ENCODE data around the gene PTPRG. TPM values are rescaled to one million over a fixed set of nuclear protein-coding genes. Genes with fewer than 3 reads are reported as not detected.

The PTPRG gene
- 67.2 and 76.8 TPM in 2 replicates for total RNA-seq

DNA sequence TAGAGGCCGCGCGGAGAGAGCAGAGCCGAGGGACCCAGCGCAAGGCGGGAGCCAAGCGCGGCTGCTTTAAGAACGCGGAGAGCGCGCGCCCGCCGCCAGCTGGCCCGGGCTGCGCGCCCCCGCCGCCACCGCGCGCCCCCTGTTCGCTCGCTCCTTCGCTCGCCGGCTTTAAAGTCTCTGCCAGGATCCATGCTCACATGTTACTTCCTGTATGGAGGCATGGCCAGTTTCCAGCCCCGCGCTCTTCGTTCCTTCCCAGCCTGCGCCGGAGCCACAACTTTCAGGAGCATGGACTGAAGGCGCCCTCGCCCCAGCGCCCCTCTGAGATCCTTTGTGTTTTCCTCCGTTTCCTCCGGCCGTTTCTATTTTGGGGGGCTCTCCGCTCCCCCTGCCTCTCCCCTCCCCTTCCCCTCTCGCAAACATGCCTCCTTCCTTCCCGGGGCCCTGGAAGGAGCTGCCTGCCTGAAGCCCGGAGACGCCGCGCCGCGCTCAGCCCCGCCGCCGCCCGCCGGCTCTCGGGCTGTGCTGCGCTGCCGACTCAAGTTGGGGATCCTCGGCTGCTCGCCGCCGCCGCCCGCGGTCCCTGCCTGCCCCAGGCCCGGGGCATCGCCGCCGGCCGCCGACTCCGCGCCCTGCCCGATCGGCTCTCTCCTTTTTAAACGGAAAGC is at the start of gene PTPRG:
PTPRG (plus strand) TSS at position 198 of the 668 bp plus-strand sequence. CDS start 717 bp downstream, outside the sequence.

